Measurements from ENCODE around the gene APPBP2.
"Not testable (repeated sequence)": the region's sequence is repeated elsewhere in the genome, so short reads cannot be mapped to it uniquely, and the experiment has no call there.

APPBP2 gene

DNA sequence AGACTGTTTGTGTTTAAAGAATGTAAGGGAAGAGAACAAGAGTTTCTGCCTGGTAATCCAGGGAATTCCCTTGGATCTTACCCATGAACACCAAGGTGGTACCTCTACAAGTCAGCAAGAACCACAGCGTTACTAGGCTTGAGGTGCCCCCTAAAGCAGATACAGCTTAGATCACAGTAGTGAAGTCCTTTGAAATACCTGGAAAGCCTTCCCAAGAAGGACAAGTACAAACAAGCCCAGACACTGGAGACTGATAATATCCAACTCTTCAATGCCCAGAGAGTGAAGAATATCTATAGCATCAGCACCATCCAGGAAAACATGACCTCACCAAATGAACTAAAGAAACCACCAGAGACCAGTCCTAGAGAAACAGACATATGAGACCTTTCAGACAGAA lies 3.8 kb upstream of the APPBP2 start:
- no peak for DNase-seq

- no peak for DNase-seq
These were observed 2.8 kb upstream of the APPBP2 start for GRCh38 chr17:60528828-60529227.

DNA sequence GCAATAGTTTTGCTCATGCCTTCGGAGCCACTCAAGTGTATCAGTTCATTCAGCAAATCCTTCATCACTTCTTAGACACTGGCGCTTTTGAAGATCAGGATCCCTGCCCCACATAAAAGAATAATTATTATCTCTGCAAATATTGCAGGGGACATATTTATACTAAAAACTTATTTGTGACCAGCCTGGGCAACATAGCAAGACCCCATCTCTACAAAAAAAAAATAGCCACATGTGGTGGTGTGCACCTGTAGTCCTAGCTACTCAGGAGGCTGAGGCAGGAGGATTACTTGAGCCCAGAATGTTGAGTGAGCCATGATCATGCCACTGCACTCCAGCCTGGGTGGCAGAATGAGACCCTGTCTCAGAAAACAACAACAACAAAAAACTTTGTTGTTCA lies 1.7 kb upstream of the APPBP2 start:
- DNase-seq = no peak

- DNase-seq = peak; percentile 12
These were observed 684 bp upstream of the APPBP2 start for GRCh38 chr17:60526726-60527125.

- peak; percentile 50 for DNase-seq
These were observed 736 bp downstream of the APPBP2 start for GRCh38 chr17:60525328-60525684.

DNA sequence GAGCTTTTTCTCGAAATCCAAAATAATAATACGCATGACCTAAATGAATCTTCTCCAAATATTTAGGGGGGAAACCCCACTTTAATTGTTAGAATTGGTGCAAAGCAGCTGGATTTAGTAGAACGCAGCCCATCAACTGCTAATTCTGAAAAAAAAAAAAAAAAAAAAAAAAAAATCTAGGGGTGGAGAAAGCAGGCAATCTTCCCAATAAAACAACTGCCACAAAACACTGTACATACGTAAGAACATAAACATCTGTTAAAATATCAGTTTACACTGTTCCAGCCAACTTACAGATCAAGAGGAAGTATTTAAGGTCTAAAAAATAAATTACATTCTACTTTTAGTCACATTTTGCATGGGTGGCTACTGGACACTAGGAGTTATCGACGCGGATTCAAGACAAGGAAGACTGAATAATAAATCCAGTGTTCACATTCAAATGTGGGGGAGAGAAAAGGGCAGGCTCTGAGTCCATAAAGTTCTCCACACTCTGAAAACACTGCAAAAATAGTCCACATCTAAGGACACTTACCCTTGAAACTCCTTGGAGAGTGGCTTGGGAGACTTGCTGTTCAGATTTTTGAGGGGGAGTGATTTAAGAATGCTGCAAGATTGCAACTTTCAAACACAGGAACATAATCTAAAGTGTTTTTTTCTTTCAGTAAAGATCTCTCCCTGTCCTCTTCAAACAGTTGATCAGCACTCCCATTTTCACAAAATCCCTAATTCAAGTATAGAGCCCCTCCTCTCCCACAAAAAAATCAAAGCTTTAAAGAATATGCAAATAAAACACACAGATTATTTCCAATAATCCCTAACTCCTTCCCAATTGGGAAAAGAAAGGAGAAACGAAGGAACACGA lies 1.3 kb downstream of the APPBP2 start:
- peak; percentile 21 for DNase-seq

DNA sequence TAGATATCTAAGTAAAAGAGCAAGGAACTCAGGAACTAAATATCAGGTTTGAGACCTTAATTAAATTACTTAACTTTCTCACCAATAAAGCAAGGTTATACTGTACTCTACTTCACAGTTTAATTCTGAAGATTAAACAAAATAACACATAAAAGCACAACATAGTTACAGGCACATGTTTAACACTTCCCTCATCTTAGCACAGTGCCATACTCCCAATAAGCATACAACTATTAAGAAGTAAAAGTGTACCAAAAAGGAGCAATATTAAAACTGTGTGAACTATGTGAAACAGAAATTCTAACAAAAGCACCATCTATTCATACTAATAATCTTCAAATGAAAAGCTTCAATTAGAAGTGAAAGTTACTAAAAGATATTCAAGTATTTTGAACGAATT lies 2.2 kb downstream of the APPBP2 start:
- DNase-seq = no peak

DNA sequence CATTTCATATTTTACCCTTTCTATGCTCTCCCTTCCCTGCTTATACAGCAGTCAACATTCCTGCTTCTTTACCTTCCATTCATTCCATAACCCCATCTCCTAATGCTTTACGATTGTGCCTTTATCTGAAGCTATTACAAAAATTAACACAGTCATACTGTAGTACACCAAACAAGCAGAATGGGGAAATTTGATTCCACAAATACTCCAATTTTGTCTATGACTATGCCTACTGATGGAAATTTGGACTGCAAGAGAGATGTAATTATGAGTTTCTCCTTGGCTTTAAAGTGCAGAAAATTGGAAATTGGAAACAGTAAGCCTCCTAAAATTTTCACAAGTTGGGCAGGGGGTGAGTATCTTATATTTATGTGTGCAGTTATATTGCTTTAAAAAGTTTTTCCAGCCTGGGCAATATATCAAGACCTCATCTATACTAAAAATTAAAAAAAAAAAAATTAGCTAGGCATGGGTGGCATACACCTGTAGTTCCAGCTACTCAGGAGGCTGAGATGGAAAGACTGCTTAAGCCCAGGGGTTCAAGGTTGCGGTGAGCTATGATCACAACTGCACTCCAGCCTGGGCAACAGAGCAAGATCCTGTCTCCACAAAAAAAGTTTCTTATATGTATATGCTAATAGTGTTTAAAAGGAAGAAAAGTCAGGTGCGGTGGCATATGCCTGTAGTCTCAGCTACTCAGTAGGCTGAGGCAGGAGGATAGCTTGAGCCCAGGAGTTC lies 3.0 kb downstream of the APPBP2 start:
- no peak for DNase-seq

DNA sequence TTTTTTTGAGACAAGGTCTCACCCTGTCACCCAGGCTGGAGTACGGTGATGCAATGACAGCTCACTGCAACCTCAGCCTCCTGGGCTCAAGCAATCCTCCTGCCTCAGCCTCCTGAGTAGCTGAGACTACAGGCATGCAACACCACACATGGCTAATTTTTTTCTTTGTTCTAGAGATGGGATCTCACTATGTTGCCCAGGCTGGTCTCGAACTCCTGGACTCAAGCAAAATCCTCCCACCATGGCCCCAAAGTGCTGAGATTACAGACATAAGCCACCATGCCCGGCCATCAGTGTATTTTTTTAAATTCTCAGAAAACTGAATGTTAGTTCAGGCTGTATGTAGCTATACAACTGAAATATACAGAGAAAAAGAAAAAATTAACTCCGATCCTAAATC lies 6.2 kb downstream of the APPBP2 start:
- no peak for DNase-seq

- DNase-seq = not testable (repeated sequence)
These were observed 10.4 kb downstream of the APPBP2 start for GRCh38 chr17:60515683-60516082.

- DNase-seq = not testable (repeated sequence)
These were observed 10.8 kb downstream of the APPBP2 start for GRCh38 chr17:60515199-60515598.

DNA sequence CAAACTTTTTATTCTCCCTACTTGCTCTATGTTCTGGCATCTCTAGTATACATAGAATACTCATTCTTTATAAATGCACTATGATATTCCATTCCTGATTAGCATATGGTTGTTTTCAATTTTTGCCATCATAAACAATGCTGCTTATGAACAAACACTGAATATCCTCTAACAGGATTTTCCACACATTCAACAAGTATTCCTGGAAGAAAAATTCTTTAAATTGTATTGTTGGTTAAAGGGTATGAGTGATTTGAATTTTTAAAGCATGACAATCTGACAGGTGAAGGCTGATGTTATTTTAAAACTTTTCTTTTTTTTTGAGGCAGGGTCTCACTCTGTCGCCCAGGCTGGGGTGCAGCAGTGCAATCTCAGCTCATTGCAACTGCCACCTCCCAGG lies 11.5 kb downstream of the APPBP2 start:
- DNase-seq = no peak

- DNase-seq = no peak
These were observed 12.0 kb downstream of the APPBP2 start for GRCh38 chr17:60514053-60514452.

DNA sequence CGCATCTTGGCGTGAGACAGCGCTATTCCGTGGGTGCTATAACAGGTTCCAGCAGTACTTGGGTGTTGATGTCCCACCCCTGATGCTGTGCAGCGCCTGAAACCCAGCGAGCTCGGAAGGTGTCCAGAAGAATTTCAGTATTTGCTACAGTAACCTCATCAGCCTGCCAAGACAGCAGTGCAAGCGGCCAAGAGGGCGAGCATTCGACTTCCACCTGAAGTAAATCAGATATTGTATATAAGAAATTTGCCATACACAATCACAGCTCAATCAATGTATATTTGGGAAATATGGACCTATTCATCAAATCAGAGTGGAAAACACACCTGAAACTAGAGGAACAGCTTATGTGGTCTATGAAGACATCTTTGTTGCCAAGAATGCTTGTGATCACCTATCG lies 13.0 kb downstream of the APPBP2 start:
- no peak for DNase-seq

DNA sequence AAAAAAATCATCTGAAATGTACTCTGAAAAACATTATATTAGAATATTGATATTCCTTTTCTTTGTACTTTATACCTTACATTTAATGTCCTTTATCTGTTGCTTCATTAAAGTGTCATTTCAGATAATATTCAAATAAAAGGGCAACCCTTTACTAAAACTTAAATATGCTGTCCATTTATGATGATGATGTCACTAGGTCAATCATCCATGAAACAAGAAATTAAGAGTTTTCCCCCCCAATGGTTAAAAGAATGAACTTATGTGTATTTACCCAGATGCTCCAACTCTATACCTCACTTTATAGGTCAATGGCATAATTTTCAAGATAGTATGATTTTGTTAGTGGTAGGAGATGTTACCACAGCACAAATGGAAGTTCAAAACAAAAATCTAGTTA lies 15.3 kb downstream of the APPBP2 start:
- DNase-seq = no peak

DNA sequence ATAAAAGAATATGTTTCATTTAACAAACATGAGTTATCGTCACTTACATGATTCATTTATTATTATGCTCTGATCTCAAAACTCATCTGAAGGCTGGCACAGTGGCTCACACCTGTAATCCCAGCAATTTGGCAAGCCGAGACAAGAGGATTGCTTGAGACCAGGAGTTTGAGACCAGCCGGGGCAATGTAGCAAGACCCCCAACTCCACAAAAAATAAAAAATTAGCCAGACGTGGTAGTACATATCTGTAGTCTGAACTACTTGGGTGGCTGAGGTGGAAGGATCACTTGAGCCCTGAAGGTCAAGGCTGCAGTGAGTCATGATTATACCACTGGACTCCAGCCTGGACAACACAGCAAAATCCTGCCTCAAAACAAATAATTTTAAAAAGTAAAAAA lies 16.0 kb downstream of the APPBP2 start:
- DNase-seq = no peak

- DNase-seq = no peak
These were observed 17.6 kb downstream of the APPBP2 start for GRCh38 chr17:60508384-60508980.

DNA sequence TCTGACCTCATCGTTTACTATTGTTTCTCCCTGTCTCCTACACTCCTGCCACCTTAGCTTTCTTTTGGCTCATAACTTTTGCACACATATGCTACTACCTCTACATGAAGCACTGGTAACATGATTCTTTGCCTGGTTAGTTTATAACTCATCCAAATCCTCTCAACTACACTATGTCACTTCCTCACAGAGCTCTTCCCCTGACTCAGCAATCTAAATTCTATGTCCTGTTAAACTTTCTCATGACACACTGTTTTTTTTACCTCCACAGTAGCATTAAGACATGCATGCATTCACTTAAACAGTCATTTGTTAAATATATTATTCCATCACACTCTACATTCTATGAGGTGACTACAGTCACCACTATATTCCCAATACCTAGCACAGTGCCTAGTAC lies 19.7 kb downstream of the APPBP2 start:
- DNase-seq = no peak

GRCh38 chr17:60502145-60502544 lies 23.9 kb downstream of the APPBP2 start:
- DNase-seq = no peak

- DNase-seq = no peak
These were observed 24.5 kb downstream of the APPBP2 start for GRCh38 chr17:60501589-60501988.

- no peak for DNase-seq
These were observed 30.0 kb downstream of the APPBP2 start for GRCh38 chr17:60496041-60496440.

DNA sequence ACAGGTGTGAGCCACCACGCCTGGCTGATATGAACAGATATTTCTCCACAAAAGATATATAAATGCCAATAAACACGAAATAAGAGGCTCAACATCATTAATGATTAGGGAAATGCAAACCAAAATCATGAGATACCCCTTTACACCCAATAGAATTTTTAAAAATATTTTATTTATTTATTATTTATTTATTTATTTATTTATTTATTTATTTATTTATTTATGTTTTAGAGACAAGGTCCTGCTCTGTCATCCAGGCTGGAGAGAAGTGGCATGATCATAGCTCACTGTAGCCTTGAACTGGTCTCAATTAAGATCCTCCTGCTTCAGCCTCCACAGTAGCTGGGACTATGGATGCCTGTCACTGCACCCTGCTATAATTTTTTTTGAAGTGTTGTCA lies 30.8 kb downstream of the APPBP2 start:
- DNase-seq = no peak

DNA sequence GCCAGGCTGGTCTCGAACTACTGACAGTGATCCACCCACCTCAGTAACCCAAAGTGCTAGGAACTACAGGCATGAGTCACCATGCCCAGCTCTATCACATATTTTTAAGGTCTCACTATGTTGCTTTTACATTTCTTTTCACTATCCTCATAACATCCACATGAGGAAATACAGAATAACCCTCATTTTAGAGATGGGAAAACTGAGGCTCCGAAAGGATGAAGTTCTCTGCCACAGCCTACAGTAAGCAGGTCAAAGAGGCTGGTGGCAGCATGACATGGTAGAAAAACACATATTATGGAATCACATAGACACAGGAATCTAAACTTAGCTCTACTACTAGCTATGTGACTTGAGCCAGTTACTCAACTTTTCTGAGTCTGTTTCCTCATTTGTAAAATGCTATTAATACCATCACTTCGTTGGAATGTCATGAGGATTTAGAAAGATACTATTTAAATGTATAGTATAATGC lies 32.2 kb downstream of the APPBP2 start:
- DNase-seq = no peak

- DNase-seq = no peak
These were observed 34.3 kb downstream of the APPBP2 start for GRCh38 chr17:60491771-60492170.
